GM18502 (cell line): Measurements from ENCODE around the gene MRPL46.

Source experiments
- ATAC-seq: cut with Tn5 transposase; IDR thresholded peaks from one replicate; pipeline ENCODE4 v1.9.1; 2021; ENCODE audit warnings: mild to moderate bottlenecking; ENCODE audit not compliant: unreplicated experiment, poor library complexity

Gene MRPL46

DNA sequence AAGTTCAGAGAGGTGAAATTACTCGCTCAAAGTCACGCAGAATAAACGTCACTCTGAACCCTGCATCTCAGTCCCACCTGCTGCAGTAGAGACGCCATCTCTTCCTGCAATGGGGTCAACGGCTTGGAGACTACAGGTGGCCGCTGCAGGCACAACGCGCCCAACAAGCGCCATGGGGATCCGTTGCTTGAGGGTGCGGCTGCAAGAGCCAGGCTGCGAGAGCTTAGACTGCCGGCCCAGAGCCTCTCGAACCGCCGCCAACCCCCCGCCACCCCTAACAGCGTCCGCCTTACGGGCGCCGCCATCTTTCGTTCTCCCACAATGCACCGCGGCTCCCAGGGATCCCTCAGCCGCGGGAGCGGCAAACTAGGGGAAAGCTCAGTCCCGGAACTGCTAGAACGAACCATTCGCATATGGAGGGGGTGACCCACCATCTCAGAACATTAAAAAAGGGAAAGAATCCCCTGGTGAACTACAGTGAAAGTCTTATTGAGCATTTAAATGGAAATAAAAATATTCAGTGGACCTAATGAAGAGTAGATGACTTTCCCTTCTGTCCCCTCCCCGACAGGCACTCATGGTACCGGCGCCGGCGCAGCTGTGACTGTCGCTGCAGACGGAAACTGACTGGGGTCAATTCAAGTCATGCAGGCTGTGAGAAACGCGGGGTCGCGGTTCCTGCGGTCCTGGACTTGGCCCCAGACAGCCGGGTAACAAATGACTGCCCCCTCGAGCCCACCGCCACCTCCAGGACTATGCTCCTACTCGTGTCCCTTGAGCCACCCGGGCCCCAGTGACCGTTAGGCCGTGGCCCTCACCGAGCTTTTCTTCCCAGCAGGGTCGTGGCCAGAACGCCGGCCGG, at the start of gene MRPL46, which contains the start of gene MRPS11:
Gene MRPL46, minus strand, starts transcription at position 316 of the 862 bp plus-strand sequence. Its CDS starts 11 bp downstream, at position 305.
Gene MRPS11, plus strand, starts transcription at position 636 of the 862 bp plus-strand sequence. Its CDS starts 10 bp downstream, at position 646.
- peak; percentile 90 for ATAC-seq

- no peak for ATAC-seq
These were observed 46.0 kb upstream of the MRPL46 start for GRCh38 chr15:88513195-88513594.

- no peak for ATAC-seq
These were observed 45.4 kb upstream of the MRPL46 start for GRCh38 chr15:88512601-88513000.

DNA sequence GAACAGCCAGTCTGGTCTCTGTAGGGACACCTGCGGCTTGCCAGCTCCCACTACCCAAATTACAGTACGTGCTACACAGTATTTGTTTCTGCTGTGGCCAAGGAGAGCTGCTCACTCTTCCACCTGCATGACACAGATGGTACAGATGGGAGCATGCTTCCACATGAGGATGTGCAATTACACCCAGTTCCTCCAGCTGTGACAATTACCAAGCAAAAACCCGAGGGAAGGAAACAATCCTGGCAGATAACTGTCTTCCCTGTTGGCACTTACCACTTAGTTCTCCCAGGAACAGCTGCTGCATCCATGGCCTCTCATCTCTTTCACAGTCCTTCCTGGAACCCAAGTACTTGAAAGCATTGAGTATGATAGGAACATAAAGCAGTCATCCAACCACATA, 44.9 kb upstream of the MRPL46 start:
- ATAC-seq: no peak

DNA sequence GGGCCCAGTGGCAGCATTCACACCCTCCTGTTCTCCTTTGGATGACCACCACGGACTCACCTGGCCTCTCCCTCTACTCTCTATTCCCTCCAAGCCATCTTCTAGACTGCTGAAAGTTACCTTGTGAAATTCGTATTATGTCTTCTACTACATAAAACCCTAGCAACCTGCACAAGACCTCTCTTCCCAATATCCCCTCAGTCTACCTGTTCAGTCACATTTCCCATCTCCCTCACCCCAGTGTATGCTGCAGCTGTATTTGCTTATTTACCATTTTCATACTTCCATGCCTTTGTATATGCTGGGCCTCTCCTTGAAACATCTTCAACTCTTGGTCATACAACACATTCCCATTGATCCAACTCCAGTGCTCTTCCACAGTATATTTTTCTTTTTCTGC, 44.0 kb upstream of the MRPL46 start:
- ATAC-seq: no peak

DNA sequence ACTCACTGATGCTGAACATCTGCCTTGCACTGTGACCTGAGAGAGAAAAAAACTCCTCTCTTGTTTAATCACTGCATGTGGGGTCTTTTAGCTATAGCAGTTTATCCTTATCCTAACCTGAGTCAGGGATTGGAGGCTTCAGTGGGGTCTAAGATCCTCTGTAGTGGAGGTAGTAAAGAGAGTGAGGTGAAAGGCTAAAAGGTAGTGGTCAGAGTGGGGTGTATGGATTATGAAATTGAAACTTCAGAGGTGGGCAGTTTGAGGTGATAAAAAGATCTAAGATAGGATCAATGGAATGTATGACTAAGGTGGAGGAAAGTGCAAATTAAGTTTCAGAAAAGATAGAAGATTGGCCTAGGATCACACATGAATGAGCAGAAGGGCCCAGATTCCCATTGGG, 42.8 kb upstream of the MRPL46 start:
- ATAC-seq: no peak

DNA sequence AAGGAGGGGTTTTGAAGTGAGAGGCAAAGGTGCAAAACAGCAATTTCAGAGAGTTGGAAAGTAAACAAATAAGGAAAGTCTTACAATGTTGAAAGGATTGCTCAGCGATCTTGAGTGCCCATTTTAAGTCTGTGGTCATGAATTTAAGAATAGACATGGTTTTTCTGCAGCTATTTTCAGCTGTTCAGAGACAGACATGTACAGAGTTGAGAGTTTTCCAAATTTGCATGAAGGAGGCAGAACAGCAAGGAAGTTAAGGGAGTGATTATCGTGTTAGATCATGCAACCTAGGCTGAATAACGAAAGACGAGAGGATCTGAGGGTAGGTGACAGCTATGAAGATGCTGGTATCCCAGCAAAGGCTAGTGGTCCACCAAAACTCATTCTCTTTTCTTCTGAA, 42.1 kb upstream of the MRPL46 start:
- ATAC-seq: no peak

- no peak for ATAC-seq
These were observed 39.4 kb upstream of the MRPL46 start for GRCh38 chr15:88506628-88507027.

- ATAC-seq: no peak
These were observed 38.5 kb upstream of the MRPL46 start for GRCh38 chr15:88505721-88506120.

DNA sequence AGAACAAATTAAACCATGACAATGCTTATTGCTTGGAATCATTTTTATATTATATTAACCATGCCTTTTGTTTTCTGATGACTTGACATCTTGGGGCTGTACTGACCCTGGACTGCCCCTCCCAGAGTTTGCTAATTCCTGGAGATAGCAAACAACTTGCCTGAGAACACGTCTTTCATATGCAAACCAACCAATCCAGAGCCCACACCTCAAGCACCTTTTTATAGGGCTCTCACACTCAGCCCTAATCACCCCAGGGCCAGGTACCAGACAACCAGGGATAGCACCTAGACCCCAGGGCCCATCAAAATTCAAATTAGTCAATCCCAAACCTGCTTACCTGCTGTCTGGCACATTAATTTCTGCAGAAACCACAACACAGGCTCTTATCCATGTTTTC, 37.3 kb upstream of the MRPL46 start:
- ATAC-seq: no peak

DNA sequence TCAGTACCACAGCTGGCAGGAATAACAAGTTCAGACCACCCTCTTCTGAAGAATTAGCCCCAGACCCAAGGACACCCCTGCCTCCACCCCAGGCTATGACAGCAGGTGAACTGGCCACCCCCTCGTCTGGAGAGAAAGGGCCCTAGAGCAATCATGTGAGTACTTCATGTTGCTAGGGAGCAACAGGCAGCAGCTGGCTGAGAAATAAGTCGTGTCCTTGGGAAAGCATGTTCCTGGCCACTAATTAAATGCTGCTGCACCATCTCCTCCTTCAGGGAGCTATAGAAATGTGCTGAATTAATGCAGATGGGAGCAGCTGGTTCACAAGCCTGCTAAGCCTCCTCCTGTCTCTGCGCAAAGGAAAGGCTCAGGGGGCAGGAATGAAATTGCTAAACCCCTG, 31.8 kb upstream of the MRPL46 start:
- ATAC-seq: no peak

DNA sequence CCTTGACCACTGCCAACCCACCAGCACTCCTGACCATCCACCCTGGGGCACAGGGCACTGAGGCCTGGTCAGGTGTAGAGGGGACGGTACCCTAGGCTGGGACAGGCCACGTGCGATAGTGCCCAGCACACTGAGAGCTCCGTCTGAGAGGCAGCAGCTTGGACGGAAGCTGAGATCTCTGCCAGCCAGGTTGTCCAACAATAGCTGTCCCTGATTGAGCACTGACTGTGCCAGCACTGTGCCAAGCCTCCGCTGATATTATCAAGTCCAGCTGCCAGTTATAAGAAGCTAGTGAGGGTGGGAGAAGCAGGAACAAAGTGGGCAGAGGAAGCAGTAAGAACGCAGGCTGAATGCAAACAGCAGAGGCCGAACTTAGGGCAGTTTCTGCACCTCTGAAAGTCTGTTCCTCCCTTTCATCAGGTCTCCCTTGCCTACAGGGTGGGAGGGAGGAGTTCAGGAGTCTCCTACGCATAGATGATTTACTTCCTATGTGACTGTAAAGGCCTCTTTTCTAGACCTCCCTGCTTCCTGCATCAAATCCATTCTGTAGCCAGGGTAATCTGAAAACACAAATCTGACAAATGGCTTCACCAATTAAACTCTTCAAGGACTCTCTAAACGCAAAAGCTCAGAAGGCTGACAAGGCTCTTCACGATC, 30.0 kb upstream of the MRPL46 start:
- no peak for ATAC-seq

GRCh38 chr15:88493844-88494243, 26.7 kb upstream of the MRPL46 start:
- ATAC-seq: no peak

DNA sequence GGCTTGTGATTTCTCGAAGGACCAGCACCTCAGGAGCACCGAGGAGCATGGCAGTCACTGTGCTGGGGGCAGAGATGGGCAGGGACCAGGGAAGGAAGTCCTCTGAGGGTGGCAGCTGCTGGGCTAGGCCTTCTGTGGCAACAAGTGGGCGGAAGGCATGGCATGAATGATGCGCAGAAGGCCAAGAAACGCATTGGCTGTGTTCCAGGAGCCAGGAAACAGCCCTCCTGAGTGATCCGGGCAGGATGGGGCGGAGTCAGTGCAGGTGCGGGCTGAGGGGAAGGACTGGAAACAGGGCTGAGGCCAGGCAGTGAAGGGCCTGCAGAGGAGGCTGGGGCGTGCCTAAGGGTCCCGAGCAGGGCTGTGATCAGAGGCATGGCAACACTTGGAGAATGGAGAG, 24.0 kb upstream of the MRPL46 start:
- ATAC-seq: no peak

- no peak for ATAC-seq
These were observed 22.8 kb upstream of the MRPL46 start for GRCh38 chr15:88490036-88490435.

- ATAC-seq: no peak
These were observed 22.1 kb upstream of the MRPL46 start for GRCh38 chr15:88489321-88489720.

- no peak for ATAC-seq
These were observed 20.8 kb upstream of the MRPL46 start for GRCh38 chr15:88487796-88488523.

GRCh38 chr15:88487178-88487795, 20.1 kb upstream of the MRPL46 start:
- ATAC-seq: no peak

GRCh38 chr15:88484682-88485331, 17.6 kb upstream of the MRPL46 start:
- ATAC-seq: no peak

GRCh38 chr15:88482263-88482662, 15.1 kb upstream of the MRPL46 start:
- ATAC-seq: no peak
